Vagina (tissue), 2 donors: ENCODE results near the gene ADD3. TPM values are rescaled to one million over a fixed set of nuclear protein-coding genes. Genes with fewer than 3 reads are reported as not detected.

Experiments used
- DNase-seq, 2 donors: peaks; one replicate each; pipeline ENCODE4 v3.0.0-alpha.2; 2017; ENCODE audit errors: extremely low spot score in 2 of 2
- H3K27ac ChIP-seq: fragments of 200-600 bp; sonication (generic); one replicate; pipeline ENCODE4 v1.5.1; 2019
- H3K27me3 ChIP-seq: fragments of 200-600 bp; sonication (generic); one replicate; pipeline ENCODE4 v1.5.1; 2019
- H3K36me3 ChIP-seq, 2 donors: fragments of 200-600 bp; sonication (generic); one replicate each; pipeline ENCODE4 v1.5.1; 2017 to 2019
- H3K4me1 ChIP-seq: fragments of 200-600 bp; sonication (generic); one replicate; pipeline ENCODE4 v1.5.1; 2019
- H3K4me3 ChIP-seq, 2 donors: fragments of 200-600 bp; sonication (generic); 1 replicate in 1 of 2; 2 replicates in 1 of 2; pipeline ENCODE4 v1.5.1; 2016 to 2019
- H3K9me3 ChIP-seq: fragments of 200-600 bp; sonication (generic); one replicate; pipeline ENCODE4 v1.5.1; 2019
- CTCF ChIP-seq, 3 experiments: fragments of 450-650 bp in 2 of 3; fragments of 200-600 bp in 1 of 3; sonication (generic) in 1 of 3; IDR thresholded peaks; one replicate each; pipeline ENCODE4 v1.5.1; 2017 to 2019; ENCODE audit warnings: antibody characterized with exemption in 3 of 3, mild to moderate bottlenecking in 2 of 3, moderate library complexity in 2 of 3
- POLR2A ChIP-seq, 2 donors: fragments of 450-650 bp; IDR thresholded peaks; one replicate each; pipeline ENCODE4 v1.6.1; 2017; ENCODE audit warnings: antibody characterized with exemption in 2 of 2, mild to moderate bottlenecking in 2 of 2, moderate library complexity in 2 of 2
- POLR2AphosphoS5 ChIP-seq, 2 donors: sonication (generic); formaldehyde crosslinking; IDR thresholded peaks; one replicate each; pipeline ENCODE4 v1.9.0; 2017; ENCODE audit warnings: antibody characterized with exemption in 2 of 2, mild to moderate bottlenecking in 2 of 2, low read depth in 1 of 2; ENCODE audit not compliant: insufficient read depth in 1 of 2
- intact Hi-C: fragments of 100-400 bp; cut with DNase I; formaldehyde crosslinking; loops from one replicate; pipeline ENCODE4 v1.15.1; 2023
- total RNA-seq: library from RNA; depleted of rRNA; stranded (reverse); fragments of >200 nt; gene quantifications from one replicate; pipeline ENCODE4 v1.2.3, GENCODE V29; 2016

ADD3 gene
- total RNA-seq, 1 donor from 2014 or later, result 114 TPM

GRCh38 chr10:110016039-110016438 is 8.3 kb downstream of the ADD3 start:
- no peaks in the 10 kb centered on the region for H3K36me3 ChIP-seq
- no peak overlapping the region for H3K27ac ChIP-seq
- no peak for DNase-seq
- no peak overlapping the region for H3K4me3 ChIP-seq
- peaks cover 67% of the 10 kb centered on the region for H3K4me1 ChIP-seq
- TF ChIP-seq CTCF (IDR thresholded peaks at IDR 0.05) (no peak), POLR2A (IDR thresholded peaks at IDR 0.05) (no peak), POLR2AphosphoS5 (IDR thresholded peaks at IDR 0.05; ENCODE audit: insufficient read depth in 1 of 2, low read depth in 1 of 2) (no peak)
- H3K27me3 ChIP-seq, result no peaks in the 10 kb centered on the region
- no peaks in the 10 kb centered on the region for H3K9me3 ChIP-seq
- intact Hi-C loops, result no loop called here

GRCh38 chr10:110017052-110017451 is 9.3 kb downstream of the ADD3 start:
- no peak for DNase-seq
- intact Hi-C loops, result no loop called here

GRCh38 chr10:110017907-110018306 is 10.1 kb downstream of the ADD3 start:
- peaks cover 49% of the 10 kb centered on the region for H3K4me1 ChIP-seq

More at GRCh38 chr10:110017052-110017451, 9.3 kb downstream of the ADD3 start:
- TF ChIP-seq POLR2A (IDR thresholded peaks at IDR 0.05) (no peak), POLR2AphosphoS5 (IDR thresholded peaks at IDR 0.05; ENCODE audit: insufficient read depth in 1 of 2, low read depth in 1 of 2) (no peak), CTCF (IDR thresholded peaks at IDR 0.05) (no peak)
- no peak overlapping the region for H3K4me3 ChIP-seq
- H3K27me3 ChIP-seq, result no peaks in the 10 kb centered on the region
- H3K27ac ChIP-seq, result no peak overlapping the region
- H3K36me3 ChIP-seq, result no peaks in the 10 kb centered on the region
- H3K4me1 ChIP-seq, result peaks cover 57% of the 10 kb centered on the region
- no peaks in the 10 kb centered on the region for H3K9me3 ChIP-seq

GRCh38 chr10:110020265-110020664 is 12.5 kb downstream of the ADD3 start:
- no peaks in the 10 kb centered on the region for H3K9me3 ChIP-seq
- intact Hi-C loops, result no loop called here
- H3K36me3 ChIP-seq, result no peaks in the 10 kb centered on the region
- no peaks in the 10 kb centered on the region for H3K27me3 ChIP-seq
- no peak overlapping the region for H3K4me3 ChIP-seq
- no peak for DNase-seq
- no peak overlapping the region for H3K27ac ChIP-seq
- TF ChIP-seq POLR2AphosphoS5 (IDR thresholded peaks at IDR 0.05; ENCODE audit: insufficient read depth in 1 of 2, low read depth in 1 of 2), result no peak
- TF ChIP-seq CTCF (IDR thresholded peaks at IDR 0.05), result no peak
- no peak for TF ChIP-seq POLR2A (IDR thresholded peaks at IDR 0.05)
- H3K4me1 ChIP-seq, result peaks cover 35% of the 10 kb centered on the region

More at GRCh38 chr10:110017907-110018306, 10.1 kb downstream of the ADD3 start:
- H3K27me3 ChIP-seq, result no peaks in the 10 kb centered on the region
- H3K4me3 ChIP-seq, result no peak overlapping the region
- TF ChIP-seq POLR2AphosphoS5 (IDR thresholded peaks at IDR 0.05; ENCODE audit: insufficient read depth in 1 of 2, low read depth in 1 of 2) (no peak), CTCF (IDR thresholded peaks at IDR 0.05) (no peak), POLR2A (IDR thresholded peaks at IDR 0.05) (no peak)
- H3K36me3 ChIP-seq, result no peaks in the 10 kb centered on the region
- no peaks in the 10 kb centered on the region for H3K9me3 ChIP-seq
- no peak for DNase-seq
- H3K27ac ChIP-seq, result no peak overlapping the region
- intact Hi-C loops, result no loop called here

GRCh38 chr10:110022716-110023504 is 15.1 kb downstream of the ADD3 start:
- Histone ChIP-seq H3K9me3 (no peaks in the 10 kb centered on the region), H3K4me3 (no peak overlapping the region), H3K4me1 (peaks cover 17% of the 10 kb centered on the region), H3K27me3 (no peaks in the 10 kb centered on the region), H3K36me3 (no peaks in the 10 kb centered on the region), H3K27ac (no peak overlapping the region)
- intact Hi-C loops, result no loop called here
- no peak for DNase-seq
- TF ChIP-seq CTCF (IDR thresholded peaks at IDR 0.05), result no peak
- TF ChIP-seq POLR2A (IDR thresholded peaks at IDR 0.05), result no peak
- TF ChIP-seq POLR2AphosphoS5 (IDR thresholded peaks at IDR 0.05; ENCODE audit: insufficient read depth in 1 of 2, low read depth in 1 of 2), result no peak
